Loucy (cell line): ENCODE data around the gene LMNTD2.
A peak's percentile ranks its signal among the peaks of the same experiment; 100 is the strongest.

Experiments
- H2AFZ ChIP-seq: fragments of 200-600 bp; sonication (generic); 2 replicates; pipeline ENCODE4 v1.6.0; 2016; ENCODE audit warnings: antibody characterized with exemption, mild to moderate bottlenecking, low read length, moderate library complexity
- H3F3A ChIP-seq: fragments of 200-600 bp; 2 replicates; pipeline ENCODE4 v1.6.0; 2016; ENCODE audit warnings: antibody characterized with exemption, low read depth, mild to moderate bottlenecking
- H3K27me3 ChIP-seq: fragments of 200-600 bp; sonication (generic); 2 replicates; pipeline ENCODE4 v1.6.1; 2014; ENCODE audit warnings: low read length, mild to moderate bottlenecking; ENCODE audit not compliant: insufficient read depth, poor library complexity, severe bottlenecking
- H3K36me3 ChIP-seq: fragments of 200-600 bp; sonication (generic); 2 replicates; pipeline ENCODE4 v1.6.1; 2016; ENCODE audit warnings: low read length; ENCODE audit not compliant: insufficient read depth
- H3K4me1 ChIP-seq: fragments of 200-600 bp; sonication (generic); 2 replicates; pipeline ENCODE4 v1.5.1; 2014; ENCODE audit warnings: low read length, mild to moderate bottlenecking; ENCODE audit not compliant: insufficient read depth, poor library complexity, severe bottlenecking
- H3K4me2 ChIP-seq: fragments of 200-600 bp; sonication (generic); 2 replicates; pipeline ENCODE4 v1.6.0; 2014; ENCODE audit warnings: antibody characterized with exemption, low read length, low read depth, mild to moderate bottlenecking; ENCODE audit not compliant: poor library complexity, severe bottlenecking
- H3K4me3 ChIP-seq: fragments of 200-600 bp; sonication (generic); 2 replicates; pipeline ENCODE4 v1.5.1; 2014; ENCODE audit warnings: low read length, mild to moderate bottlenecking, mixed read lengths; ENCODE audit not compliant: poor library complexity, severe bottlenecking
- H3K79me2 ChIP-seq: fragments of 200-600 bp; sonication (generic); 2 replicates; pipeline ENCODE4 v1.6.1; 2014; ENCODE audit warnings: low read length; ENCODE audit not compliant: insufficient read depth
- H3K9ac ChIP-seq: fragments of 200-600 bp; sonication (generic); 2 replicates; pipeline ENCODE4 v1.6.0; 2014; ENCODE audit warnings: mild to moderate bottlenecking, low read depth, low read length, moderate library complexity; ENCODE audit not compliant: poor library complexity, severe bottlenecking
- H3K9me2 ChIP-seq: fragments of 200-600 bp; sonication (generic); replicated peaks from 2 replicates; pipeline ENCODE4 v1.6.1; 2016; ENCODE audit warnings: low read depth, low read length, mixed read lengths
- H3K9me3 ChIP-seq: fragments of 200-600 bp; sonication (generic); 2 replicates; pipeline ENCODE4 v1.6.1; 2014; ENCODE audit warnings: mild to moderate bottlenecking, antibody characterized with exemption, low read length, low read depth; ENCODE audit not compliant: insufficient read depth
- H4K20me1 ChIP-seq: fragments of 200-600 bp; sonication (generic); 2 replicates; pipeline ENCODE4 v1.6.0; 2014; ENCODE audit warnings: antibody characterized with exemption, low read length, mild to moderate bottlenecking; ENCODE audit not compliant: insufficient read depth, poor library complexity, severe bottlenecking
- EZH2phosphoT487 ChIP-seq: fragments of 200-600 bp; IDR thresholded peaks from 2 replicates; pipeline ENCODE4 v1.6.1; 2018; ENCODE audit warnings: antibody characterized with exemption, mild to moderate bottlenecking, moderate library complexity, borderline replicate concordance
- TF ChIP-seq, protein P1 (sequence below): fragments of 200-600 bp; sonication (generic); conservative IDR thresholded peaks from 2 replicates; pipeline ENCODE4 v1.5.1; 2014; ENCODE audit warnings: mild to moderate bottlenecking, antibody characterized with exemption, low read length

Gene LMNTD2

DNA sequence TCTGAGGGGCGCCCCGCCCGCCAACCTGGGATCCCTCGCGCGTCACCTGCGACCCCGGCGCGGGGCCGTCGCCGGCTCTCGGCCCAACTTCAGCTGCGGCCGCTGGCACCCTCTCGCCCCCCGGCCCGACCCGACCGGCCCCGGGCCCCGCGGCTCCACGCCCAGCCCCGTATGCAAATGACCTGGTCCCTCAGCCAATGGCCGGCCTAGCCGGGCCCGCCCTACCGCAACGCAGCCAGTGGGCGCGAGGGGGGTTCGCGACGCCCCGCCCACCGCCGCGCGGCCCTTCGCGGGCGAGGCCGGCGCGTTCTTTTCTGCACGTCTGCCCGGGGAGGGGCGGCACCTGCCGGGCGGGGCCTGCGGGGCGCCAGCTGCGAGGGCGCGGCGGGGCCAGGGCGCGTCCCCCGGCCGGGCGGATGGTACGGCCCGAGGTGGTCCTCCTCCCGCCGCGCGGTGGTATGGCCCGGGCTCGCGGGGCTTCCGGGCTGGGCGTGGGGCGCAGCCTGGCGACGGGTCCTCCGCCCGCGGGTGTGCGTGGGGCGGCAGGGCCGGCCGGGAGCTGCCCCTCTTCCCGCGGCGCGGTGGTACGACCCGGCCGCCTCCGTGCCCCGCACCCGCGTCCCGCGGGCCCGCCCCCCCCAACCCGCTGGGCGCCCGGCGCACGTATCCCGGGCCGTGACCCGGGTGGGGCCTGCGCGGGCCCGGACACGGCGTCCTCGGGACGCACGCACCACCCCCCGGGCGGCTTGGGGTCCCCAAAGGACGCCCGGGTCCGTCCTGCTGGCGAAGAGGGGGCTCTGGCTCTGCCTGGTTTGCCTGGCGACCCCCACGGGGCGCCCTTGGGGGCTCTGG is 8.0 kb upstream of the LMNTD2 start:
- 0 out of 2 replicates have a peak overlapping the region, but pooled peaks have one; percentile 49 for H2AFZ ChIP-seq
- H3F3A ChIP-seq = no peaks in the 10 kb centered on the region
- no peaks in the 10 kb centered on the region for H3K9me3 ChIP-seq
- peak overlapping the region; percentile 93 for H3K9ac ChIP-seq
- H3K36me3 ChIP-seq = no peaks in the 10 kb centered on the region
- H3K79me2 ChIP-seq = peaks cover 38% of the 10 kb centered on the region; the same call in 1 of the 2 replicates
- H3K27me3 ChIP-seq = no peaks in the 10 kb centered on the region
- TF ChIP-seq EZH2phosphoT487 = no peak
- TF ChIP-seq, protein P1, sequence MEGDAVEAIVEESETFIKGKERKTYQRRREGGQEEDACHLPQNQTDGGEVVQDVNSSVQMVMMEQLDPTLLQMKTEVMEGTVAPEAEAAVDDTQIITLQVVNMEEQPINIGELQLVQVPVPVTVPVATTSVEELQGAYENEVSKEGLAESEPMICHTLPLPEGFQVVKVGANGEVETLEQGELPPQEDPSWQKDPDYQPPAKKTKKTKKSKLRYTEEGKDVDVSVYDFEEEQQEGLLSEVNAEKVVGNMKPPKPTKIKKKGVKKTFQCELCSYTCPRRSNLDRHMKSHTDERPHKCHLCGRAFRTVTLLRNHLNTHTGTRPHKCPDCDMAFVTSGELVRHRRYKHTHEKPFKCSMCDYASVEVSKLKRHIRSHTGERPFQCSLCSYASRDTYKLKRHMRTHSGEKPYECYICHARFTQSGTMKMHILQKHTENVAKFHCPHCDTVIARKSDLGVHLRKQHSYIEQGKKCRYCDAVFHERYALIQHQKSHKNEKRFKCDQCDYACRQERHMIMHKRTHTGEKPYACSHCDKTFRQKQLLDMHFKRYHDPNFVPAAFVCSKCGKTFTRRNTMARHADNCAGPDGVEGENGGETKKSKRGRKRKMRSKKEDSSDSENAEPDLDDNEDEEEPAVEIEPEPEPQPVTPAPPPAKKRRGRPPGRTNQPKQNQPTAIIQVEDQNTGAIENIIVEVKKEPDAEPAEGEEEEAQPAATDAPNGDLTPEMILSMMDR = no peak
- peaks cover 28% of the 10 kb centered on the region for H3K4me1 ChIP-seq
- peaks cover 13% of the 10 kb centered on the region for H4K20me1 ChIP-seq
- H3K4me3 ChIP-seq = peak overlapping the region; percentile 98
- H3K4me2 ChIP-seq = peak overlapping the region; percentile 99
- H3K9me2 ChIP-seq = no peaks in the 10 kb centered on the region

DNA sequence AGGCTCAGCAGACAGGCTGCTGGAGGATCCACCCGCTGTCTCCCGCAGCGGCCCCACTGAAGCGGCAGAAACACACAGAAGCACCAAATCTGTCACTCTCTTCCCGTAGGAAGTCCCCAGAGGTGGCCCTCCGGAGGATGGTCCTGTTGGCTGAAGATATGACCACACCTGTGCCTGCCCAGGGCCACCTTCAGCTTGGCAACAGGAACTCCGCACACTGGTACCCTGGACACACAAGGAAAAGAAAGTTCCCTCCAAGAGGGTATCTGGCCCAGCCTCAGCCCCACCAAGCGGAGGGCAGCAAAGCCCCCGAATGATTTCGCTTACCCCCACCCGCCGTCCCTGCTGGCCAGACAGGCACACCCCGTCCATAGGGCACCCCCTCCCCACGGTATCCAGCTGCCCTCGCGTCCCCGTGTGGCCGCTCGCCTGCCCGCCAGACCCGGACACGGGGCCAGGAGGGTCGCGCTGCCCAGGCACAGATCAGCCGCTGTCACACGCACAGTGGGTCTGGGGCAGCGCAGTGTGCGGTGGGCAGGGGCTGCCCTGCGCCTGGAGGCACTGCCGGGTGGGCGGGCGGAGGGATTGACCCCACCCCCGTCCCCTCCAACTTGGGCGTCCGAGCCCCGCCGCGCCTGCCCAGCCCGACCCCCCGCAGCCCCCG is 7.2 kb upstream of the LMNTD2 start:
- H3K36me3 ChIP-seq = no peaks in the 10 kb centered on the region
- H3K9me3 ChIP-seq = no peaks in the 10 kb centered on the region
- no peaks in the 10 kb centered on the region for H3K27me3 ChIP-seq
- H3K79me2 ChIP-seq = peaks cover 38% of the 10 kb centered on the region; the same call in 1 of the 2 replicates
- peaks cover 28% of the 10 kb centered on the region for H3K4me1 ChIP-seq
- no peaks in the 10 kb centered on the region for H3F3A ChIP-seq
- no peak for TF ChIP-seq EZH2phosphoT487
- TF ChIP-seq, protein P1 = no peak
- peak overlapping the region; percentile 80 for H3K9ac ChIP-seq
- peak overlapping the region; percentile 99 for H3K4me2 ChIP-seq
- no peak overlapping the region for H2AFZ ChIP-seq
- H4K20me1 ChIP-seq = peaks cover 16% of the 10 kb centered on the region
- H3K4me3 ChIP-seq = peak overlapping the region; percentile 98
- H3K9me2 ChIP-seq = no peaks in the 10 kb centered on the region

DNA sequence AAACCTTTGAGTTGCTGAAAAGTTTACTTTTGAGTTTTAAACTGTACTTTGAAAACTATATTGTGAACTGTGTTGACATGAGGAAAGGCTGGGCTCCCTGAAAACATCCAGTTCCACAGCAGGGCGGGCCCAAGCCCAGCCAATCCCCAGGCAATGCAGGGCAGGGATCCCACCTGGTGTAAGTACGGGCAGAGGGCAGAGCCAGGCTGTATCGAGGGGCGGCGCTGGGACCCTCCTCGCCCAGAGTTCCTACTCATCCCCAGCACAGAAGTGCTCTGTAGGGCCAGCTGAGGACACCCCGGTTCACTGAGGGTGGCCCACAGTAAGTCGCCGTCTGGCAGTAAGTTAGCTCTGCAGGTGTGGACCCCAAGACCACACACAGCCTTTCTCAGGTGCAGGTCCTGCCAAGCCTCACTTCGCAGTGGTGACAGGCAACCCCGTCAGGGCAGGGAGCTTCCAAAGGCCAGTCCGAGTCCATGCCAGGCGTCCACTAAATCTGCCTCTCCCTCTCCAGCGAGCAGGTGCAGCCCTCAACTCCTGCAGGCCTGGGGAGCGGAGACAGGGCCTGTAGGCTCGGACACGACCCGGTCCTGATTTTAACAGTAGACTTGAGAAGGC is 6.6 kb upstream of the LMNTD2 start:
- peak overlapping the region; percentile 80 for H3K9ac ChIP-seq
- H3K79me2 ChIP-seq = peaks cover 38% of the 10 kb centered on the region; the same call in 1 of the 2 replicates
- H3K36me3 ChIP-seq = no peaks in the 10 kb centered on the region
- H3K4me1 ChIP-seq = peaks cover 30% of the 10 kb centered on the region
- H3K9me2 ChIP-seq = no peaks in the 10 kb centered on the region
- no peak overlapping the region for H2AFZ ChIP-seq
- no peaks in the 10 kb centered on the region for H3F3A ChIP-seq
- no peaks in the 10 kb centered on the region for H3K9me3 ChIP-seq
- H3K4me3 ChIP-seq = peak overlapping the region; percentile 98
- TF ChIP-seq, protein P1 = no peak
- no peak for TF ChIP-seq EZH2phosphoT487
- H3K27me3 ChIP-seq = no peaks in the 10 kb centered on the region
- H4K20me1 ChIP-seq = peaks cover 18% of the 10 kb centered on the region
- peak overlapping the region; percentile 99 for H3K4me2 ChIP-seq
